Measurements from ENCODE around the gene RUNDC3A. TPM values are rescaled to one million over a fixed set of nuclear protein-coding genes. Genes with fewer than 3 reads are reported as not detected.
"Not testable (repeated sequence)": the region's sequence is repeated elsewhere in the genome, so short reads cannot be mapped to it uniquely, and the experiment has no call there.

RUNDC3A gene
- total RNA-seq, 1 donor from 2014 or later: 2.0 TPM

GRCh38 chr17:44362949-44363612, 54.7 kb downstream of the RUNDC3A start:
- Histone ChIP-seq H3K4me3 (ENCODE audit: insufficient read depth, low read depth, low read length) (peak overlapping the region; percentile 70), H4K20me1 (ENCODE audit: insufficient read depth, low read length) (peaks cover 41% of the 10 kb centered on the region), H3K9me3 (ENCODE audit: insufficient read depth, low read depth, low read length) (no peaks in the 10 kb centered on the region), H2AFZ (ENCODE audit: low read depth, low read length) (peak overlapping the region; percentile 92), H3K36me3 (ENCODE audit: insufficient read depth, low read length) (no peaks in the 10 kb centered on the region), H3K9ac (ENCODE audit: low read length) (peak overlapping the region; percentile 87), H3K27me3 (ENCODE audit: insufficient read depth, low read length) (peaks cover 13% of the 10 kb centered on the region), H3K79me2 (ENCODE audit: insufficient read depth, low read length) (peaks cover 6% of the 10 kb centered on the region), H3K27ac (ENCODE audit: low read depth, low read length) (peak overlapping the region; percentile 3), H3K4me2 (ENCODE audit: low read length) (peak overlapping the region; percentile 97), H3K4me1 (ENCODE audit: insufficient read depth, low read length) (peaks cover 18% of the 10 kb centered on the region)
- FAIRE-seq (no peak), DNase-seq (ENCODE audit: low read depth) (no peak)
- TF ChIP-seq, protein P1, sequence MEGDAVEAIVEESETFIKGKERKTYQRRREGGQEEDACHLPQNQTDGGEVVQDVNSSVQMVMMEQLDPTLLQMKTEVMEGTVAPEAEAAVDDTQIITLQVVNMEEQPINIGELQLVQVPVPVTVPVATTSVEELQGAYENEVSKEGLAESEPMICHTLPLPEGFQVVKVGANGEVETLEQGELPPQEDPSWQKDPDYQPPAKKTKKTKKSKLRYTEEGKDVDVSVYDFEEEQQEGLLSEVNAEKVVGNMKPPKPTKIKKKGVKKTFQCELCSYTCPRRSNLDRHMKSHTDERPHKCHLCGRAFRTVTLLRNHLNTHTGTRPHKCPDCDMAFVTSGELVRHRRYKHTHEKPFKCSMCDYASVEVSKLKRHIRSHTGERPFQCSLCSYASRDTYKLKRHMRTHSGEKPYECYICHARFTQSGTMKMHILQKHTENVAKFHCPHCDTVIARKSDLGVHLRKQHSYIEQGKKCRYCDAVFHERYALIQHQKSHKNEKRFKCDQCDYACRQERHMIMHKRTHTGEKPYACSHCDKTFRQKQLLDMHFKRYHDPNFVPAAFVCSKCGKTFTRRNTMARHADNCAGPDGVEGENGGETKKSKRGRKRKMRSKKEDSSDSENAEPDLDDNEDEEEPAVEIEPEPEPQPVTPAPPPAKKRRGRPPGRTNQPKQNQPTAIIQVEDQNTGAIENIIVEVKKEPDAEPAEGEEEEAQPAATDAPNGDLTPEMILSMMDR (IDR thresholded peaks at IDR 0.05; ENCODE audit: insufficient read depth, low read depth, low read length): no peak
- no peak for TF ChIP-seq EZH2 (IDR thresholded peaks at IDR 0.05; ENCODE audit: insufficient read depth, low read length)
- Mint-ChIP-seq H3K36me3 (ENCODE audit: low read depth, unreplicated experiment) (no peaks in the 10 kb centered on the region), H3K27me3 (ENCODE audit: low read depth, unreplicated experiment) (peaks cover 26% of the 10 kb centered on the region), H3K9me3 (ENCODE audit: unreplicated experiment) (no peaks in the 10 kb centered on the region), H3K27ac (ENCODE audit: unreplicated experiment) (peak overlapping the region; percentile 53), H3K4me1 (ENCODE audit: low read depth, unreplicated experiment) (peaks cover 15% of the 10 kb centered on the region), H3K4me3 (ENCODE audit: unreplicated experiment) (peak overlapping the region; percentile 85)

GRCh38 chr17:44363613-44364159, 55.3 kb downstream of the RUNDC3A start, which contains the start of gene FAM171A2:
Gene FAM171A2 (minus strand): TSS chr17:44363853. CDS start chr17:44363714, 139 bp downstream.
- Histone ChIP-seq H3K4me1 (ENCODE audit: insufficient read depth, low read length) (peaks cover 18% of the 10 kb centered on the region), H3K9ac (ENCODE audit: low read length) (peak within 1 kb of the TSS; percentile 87), H3K79me2 (ENCODE audit: insufficient read depth, low read length) (peaks cover 6% of the 10 kb centered on the region), H3K4me3 (ENCODE audit: insufficient read depth, low read depth, low read length) (peak within 1 kb of the TSS; percentile 70), H3K9me3 (ENCODE audit: insufficient read depth, low read depth, low read length) (no peaks in the 10 kb centered on the region), H3K36me3 (ENCODE audit: insufficient read depth, low read length) (no peaks in the 10 kb centered on the region), H4K20me1 (ENCODE audit: insufficient read depth, low read length) (peaks cover 39% of the 10 kb centered on the region), H3K4me2 (ENCODE audit: low read length) (peak within 1 kb of the TSS; percentile 97), H3K27me3 (ENCODE audit: insufficient read depth, low read length) (peaks cover 13% of the 10 kb centered on the region), H3K27ac (ENCODE audit: low read depth, low read length) (peak within 1 kb of the TSS; percentile 3), H2AFZ (ENCODE audit: low read depth, low read length) (peak within 1 kb of the TSS; percentile 92)
- H3K27me3 Mint-ChIP-seq (ENCODE audit: low read depth, unreplicated experiment): peaks cover 26% of the 10 kb centered on the region
- H3K9me3 Mint-ChIP-seq (ENCODE audit: unreplicated experiment): no peaks in the 10 kb centered on the region
- H3K4me1 Mint-ChIP-seq (ENCODE audit: low read depth, unreplicated experiment): peaks cover 15% of the 10 kb centered on the region
- H3K4me3 Mint-ChIP-seq (ENCODE audit: unreplicated experiment): peak within 1 kb of the TSS; percentile 85
- H3K27ac Mint-ChIP-seq (ENCODE audit: unreplicated experiment): peak within 1 kb of the TSS; percentile 53
- H3K36me3 Mint-ChIP-seq (ENCODE audit: low read depth, unreplicated experiment): no peaks in the 10 kb centered on the region
- TF ChIP-seq EZH2 (IDR thresholded peaks at IDR 0.05; ENCODE audit: insufficient read depth, low read length): no peak
- TF ChIP-seq, protein P1 (IDR thresholded peaks at IDR 0.05; ENCODE audit: insufficient read depth, low read depth, low read length): peak; percentile 8
- no peak for FAIRE-seq
- no peak for DNase-seq (ENCODE audit: low read depth)

- not testable (repeated sequence) for H3K9me3 ChIP-seq (ENCODE audit: insufficient read depth, low read depth, low read length); H3K36me3 Mint-ChIP-seq (ENCODE audit: low read depth, unreplicated experiment); H3K79me2 ChIP-seq (ENCODE audit: insufficient read depth, low read length); H3K27ac ChIP-seq (ENCODE audit: low read depth, low read length); H3K4me2 ChIP-seq (ENCODE audit: low read length); H3K4me3 Mint-ChIP-seq (ENCODE audit: unreplicated experiment); H3K9me3 Mint-ChIP-seq (ENCODE audit: unreplicated experiment); H3K27ac Mint-ChIP-seq (ENCODE audit: unreplicated experiment); H3K9ac ChIP-seq (ENCODE audit: low read length); H2AFZ ChIP-seq (ENCODE audit: low read depth, low read length); H3K4me3 ChIP-seq (ENCODE audit: insufficient read depth, low read depth, low read length); H3K36me3 ChIP-seq (ENCODE audit: insufficient read depth, low read length); FAIRE-seq; DNase-seq (ENCODE audit: low read depth)
- Histone ChIP-seq H3K4me1 (ENCODE audit: insufficient read depth, low read length) (peaks cover 18% of the 10 kb centered on the region), H4K20me1 (ENCODE audit: insufficient read depth, low read length) (peaks cover 28% of the 10 kb centered on the region), H3K27me3 (ENCODE audit: insufficient read depth, low read length) (peaks cover 13% of the 10 kb centered on the region)
- peaks cover 26% of the 10 kb centered on the region for H3K27me3 Mint-ChIP-seq (ENCODE audit: low read depth, unreplicated experiment)
- peaks cover 15% of the 10 kb centered on the region for H3K4me1 Mint-ChIP-seq (ENCODE audit: low read depth, unreplicated experiment)
Measured at GRCh38 chr17:44365051-44365450, 56.6 kb downstream of the RUNDC3A start.

Measured in astrocyte (in vitro differentiated cells and primary cell).